ENCODE results near the gene SERTAD4.

SERTAD4 gene

DNA sequence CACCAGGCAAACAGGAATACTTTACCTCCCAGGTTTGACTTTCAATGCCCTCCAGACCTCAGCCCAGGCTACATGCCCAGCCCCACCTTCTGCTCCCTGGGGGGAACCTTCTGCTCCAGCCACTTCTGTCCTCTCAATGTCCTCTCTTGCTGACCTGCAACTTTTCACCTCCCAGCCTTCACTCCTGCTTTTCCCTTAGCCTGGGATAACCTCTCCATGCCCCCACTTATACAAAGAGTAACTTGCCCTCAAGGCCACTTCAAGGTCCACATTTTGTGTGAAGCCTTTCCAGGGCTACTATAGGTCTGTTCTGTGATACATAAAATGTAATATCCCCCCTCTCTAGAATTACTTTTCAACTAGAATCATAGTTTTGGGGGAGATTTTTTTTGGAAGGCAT lies 21.7 kb downstream of the SERTAD4 start:
- no peak for ATAC-seq
- TF ChIP-seq OSR1 (CRISPR knock-in tag; IDR thresholded peaks at IDR 0.05) = no peak
- TF ChIP-seq TOX (CRISPR knock-in tag; IDR thresholded peaks at IDR 0.05; ENCODE audit: borderline replicate concordance) = no peak
- TF ChIP-seq, protein P1, sequence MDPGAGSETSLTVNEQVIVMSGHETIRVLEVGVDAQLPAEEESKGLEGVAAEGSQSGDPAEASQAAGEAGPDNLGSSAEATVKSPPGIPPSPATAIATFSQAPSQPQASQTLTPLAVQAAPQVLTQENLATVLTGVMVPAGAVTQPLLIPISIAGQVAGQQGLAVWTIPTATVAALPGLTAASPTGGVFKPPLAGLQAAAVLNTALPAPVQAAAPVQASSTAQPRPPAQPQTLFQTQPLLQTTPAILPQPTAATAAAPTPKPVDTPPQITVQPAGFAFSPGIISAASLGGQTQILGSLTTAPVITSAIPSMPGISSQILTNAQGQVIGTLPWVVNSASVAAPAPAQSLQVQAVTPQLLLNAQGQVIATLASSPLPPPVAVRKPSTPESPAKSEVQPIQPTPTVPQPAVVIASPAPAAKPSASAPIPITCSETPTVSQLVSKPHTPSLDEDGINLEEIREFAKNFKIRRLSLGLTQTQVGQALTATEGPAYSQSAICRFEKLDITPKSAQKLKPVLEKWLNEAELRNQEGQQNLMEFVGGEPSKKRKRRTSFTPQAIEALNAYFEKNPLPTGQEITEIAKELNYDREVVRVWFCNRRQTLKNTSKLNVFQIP (CRISPR knock-in tag; IDR thresholded peaks at IDR 0.05; ENCODE audit: borderline replicate concordance, low read depth) = no peak
- no peak for TF ChIP-seq ZNF8 (CRISPR knock-in tag; IDR thresholded peaks at IDR 0.05)
- TF ChIP-seq ZNF565 (CRISPR knock-in tag; conservative IDR thresholded peaks at IDR 0.05; ENCODE audit: low read depth) = no peak
- no peak for TF ChIP-seq ESRRG (CRISPR knock-in tag; IDR thresholded peaks at IDR 0.05)

DNA sequence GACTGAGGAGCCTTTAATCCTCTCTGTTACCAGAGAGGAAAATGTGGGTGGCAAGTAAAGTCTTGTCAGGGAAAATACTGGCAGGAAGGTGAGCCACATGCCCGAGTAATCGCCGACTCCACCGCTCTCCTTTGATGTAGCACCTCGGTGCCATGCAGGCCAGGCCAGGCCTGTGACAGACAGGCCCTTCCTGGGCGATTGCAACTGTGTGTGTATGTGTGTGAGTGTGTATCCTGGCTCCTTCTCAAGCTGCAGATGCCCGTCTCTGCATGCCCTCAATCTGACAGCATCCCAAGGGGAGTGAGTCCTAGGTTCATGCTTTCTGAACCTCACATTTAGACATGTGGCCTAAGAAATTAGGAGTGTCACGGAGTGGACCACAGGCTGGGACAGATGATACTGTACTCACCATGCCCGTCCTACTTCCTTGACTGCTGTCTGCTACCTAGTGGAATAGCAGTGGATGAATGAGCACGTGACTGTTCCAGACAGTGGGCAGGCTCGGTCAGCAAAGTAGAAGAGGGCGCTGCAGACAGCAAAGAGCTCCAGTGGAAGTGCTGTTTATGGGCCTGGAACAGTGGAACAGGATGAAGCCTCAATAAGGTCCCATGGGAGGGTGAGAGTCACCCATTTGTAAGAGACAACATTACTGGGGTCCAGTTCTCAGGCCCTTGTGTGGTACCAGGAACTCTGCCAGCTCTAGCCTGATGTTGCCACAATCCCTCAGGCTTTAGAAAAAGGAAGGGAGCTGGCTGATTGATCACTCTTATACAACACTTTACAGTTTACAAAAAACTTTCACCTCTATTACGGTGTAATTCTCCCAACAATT lies 25.3 kb downstream of the SERTAD4 start:
- TF ChIP-seq ARNTL (CRISPR knock-in tag; IDR thresholded peaks at IDR 0.05; ENCODE audit: borderline replicate concordance, low read depth) (no peak), CSDC2 (CRISPR knock-in tag; IDR thresholded peaks at IDR 0.05) (no peak), SNAI2 (CRISPR knock-in tag; IDR thresholded peaks at IDR 0.05) (no peak), ZNF70 (CRISPR knock-in tag; IDR thresholded peaks at IDR 0.05) (no peak), GLIS3 (CRISPR knock-in tag; IDR thresholded peaks at IDR 0.05) (no peak), PPARA (CRISPR knock-in tag; IDR thresholded peaks at IDR 0.05; ENCODE audit: borderline replicate concordance) (no peak), OSR1 (CRISPR knock-in tag; IDR thresholded peaks at IDR 0.05) (no peak), ISL1 (CRISPR knock-in tag; IDR thresholded peaks at IDR 0.05) (no peak), ZFP3 (CRISPR knock-in tag; IDR thresholded peaks at IDR 0.05) (no peak), TCF4 (CRISPR knock-in tag; IDR thresholded peaks at IDR 0.05; ENCODE audit: borderline replicate concordance) (no peak), RARB (CRISPR knock-in tag; IDR thresholded peaks at IDR 0.05) (no peak), BACH2 (CRISPR knock-in tag; IDR thresholded peaks at IDR 0.05; ENCODE audit: borderline replicate concordance) (no peak), ZC3H10 (CRISPR knock-in tag; IDR thresholded peaks at IDR 0.05) (no peak), TOX (CRISPR knock-in tag; IDR thresholded peaks at IDR 0.05; ENCODE audit: borderline replicate concordance) (no peak)
- TF ChIP-seq, protein P2, sequence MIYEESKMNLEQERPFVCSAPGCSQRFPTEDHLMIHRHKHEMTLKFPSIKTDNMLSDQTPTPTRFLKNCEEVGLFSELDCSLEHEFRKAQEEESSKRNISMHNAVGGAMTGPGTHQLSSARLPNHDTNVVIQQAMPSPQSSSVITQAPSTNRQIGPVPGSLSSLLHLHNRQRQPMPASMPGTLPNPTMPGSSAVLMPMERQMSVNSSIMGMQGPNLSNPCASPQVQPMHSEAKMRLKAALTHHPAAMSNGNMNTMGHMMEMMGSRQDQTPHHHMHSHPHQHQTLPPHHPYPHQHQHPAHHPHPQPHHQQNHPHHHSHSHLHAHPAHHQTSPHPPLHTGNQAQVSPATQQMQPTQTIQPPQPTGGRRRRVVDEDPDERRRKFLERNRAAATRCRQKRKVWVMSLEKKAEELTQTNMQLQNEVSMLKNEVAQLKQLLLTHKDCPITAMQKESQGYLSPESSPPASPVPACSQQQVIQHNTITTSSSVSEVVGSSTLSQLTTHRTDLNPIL (CRISPR knock-in tag; IDR thresholded peaks at IDR 0.05; ENCODE audit: low read depth) = no peak
- TF ChIP-seq, protein P3, sequence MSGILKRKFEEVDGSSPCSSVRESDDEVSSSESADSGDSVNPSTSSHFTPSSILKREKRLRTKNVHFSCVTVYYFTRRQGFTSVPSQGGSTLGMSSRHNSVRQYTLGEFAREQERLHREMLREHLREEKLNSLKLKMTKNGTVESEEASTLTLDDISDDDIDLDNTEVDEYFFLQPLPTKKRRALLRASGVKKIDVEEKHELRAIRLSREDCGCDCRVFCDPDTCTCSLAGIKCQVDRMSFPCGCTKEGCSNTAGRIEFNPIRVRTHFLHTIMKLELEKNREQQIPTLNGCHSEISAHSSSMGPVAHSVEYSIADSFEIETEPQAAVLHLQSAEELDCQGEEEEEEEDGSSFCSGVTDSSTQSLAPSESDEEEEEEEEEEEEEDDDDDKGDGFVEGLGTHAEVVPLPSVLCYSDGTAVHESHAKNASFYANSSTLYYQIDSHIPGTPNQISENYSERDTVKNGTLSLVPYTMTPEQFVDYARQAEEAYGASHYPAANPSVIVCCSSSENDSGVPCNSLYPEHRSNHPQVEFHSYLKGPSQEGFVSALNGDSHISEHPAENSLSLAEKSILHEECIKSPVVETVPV (CRISPR knock-in tag; IDR thresholded peaks at IDR 0.05) = no peak
- TF ChIP-seq, protein P4, sequence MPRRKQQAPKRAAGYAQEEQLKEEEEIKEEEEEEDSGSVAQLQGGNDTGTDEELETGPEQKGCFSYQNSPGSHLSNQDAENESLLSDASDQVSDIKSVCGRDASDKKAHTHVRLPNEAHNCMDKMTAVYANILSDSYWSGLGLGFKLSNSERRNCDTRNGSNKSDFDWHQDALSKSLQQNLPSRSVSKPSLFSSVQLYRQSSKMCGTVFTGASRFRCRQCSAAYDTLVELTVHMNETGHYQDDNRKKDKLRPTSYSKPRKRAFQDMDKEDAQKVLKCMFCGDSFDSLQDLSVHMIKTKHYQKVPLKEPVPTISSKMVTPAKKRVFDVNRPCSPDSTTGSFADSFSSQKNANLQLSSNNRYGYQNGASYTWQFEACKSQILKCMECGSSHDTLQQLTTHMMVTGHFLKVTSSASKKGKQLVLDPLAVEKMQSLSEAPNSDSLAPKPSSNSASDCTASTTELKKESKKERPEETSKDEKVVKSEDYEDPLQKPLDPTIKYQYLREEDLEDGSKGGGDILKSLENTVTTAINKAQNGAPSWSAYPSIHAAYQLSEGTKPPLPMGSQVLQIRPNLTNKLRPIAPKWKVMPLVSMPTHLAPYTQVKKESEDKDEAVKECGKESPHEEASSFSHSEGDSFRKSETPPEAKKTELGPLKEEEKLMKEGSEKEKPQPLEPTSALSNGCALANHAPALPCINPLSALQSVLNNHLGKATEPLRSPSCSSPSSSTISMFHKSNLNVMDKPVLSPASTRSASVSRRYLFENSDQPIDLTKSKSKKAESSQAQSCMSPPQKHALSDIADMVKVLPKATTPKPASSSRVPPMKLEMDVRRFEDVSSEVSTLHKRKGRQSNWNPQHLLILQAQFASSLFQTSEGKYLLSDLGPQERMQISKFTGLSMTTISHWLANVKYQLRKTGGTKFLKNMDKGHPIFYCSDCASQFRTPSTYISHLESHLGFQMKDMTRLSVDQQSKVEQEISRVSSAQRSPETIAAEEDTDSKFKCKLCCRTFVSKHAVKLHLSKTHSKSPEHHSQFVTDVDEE (CRISPR knock-in tag; IDR thresholded peaks at IDR 0.05) = no peak
- TF ChIP-seq, protein P1 (CRISPR knock-in tag; IDR thresholded peaks at IDR 0.05; ENCODE audit: borderline replicate concordance, low read depth) = no peak
- TF ChIP-seq, protein P5, sequence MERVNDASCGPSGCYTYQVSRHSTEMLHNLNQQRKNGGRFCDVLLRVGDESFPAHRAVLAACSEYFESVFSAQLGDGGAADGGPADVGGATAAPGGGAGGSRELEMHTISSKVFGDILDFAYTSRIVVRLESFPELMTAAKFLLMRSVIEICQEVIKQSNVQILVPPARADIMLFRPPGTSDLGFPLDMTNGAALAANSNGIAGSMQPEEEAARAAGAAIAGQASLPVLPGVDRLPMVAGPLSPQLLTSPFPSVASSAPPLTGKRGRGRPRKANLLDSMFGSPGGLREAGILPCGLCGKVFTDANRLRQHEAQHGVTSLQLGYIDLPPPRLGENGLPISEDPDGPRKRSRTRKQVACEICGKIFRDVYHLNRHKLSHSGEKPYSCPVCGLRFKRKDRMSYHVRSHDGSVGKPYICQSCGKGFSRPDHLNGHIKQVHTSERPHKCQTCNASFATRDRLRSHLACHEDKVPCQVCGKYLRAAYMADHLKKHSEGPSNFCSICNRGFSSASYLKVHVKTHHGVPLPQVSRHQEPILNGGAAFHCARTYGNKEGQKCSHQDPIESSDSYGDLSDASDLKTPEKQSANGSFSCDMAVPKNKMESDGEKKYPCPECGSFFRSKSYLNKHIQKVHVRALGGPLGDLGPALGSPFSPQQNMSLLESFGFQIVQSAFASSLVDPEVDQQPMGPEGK (CRISPR knock-in tag; IDR thresholded peaks at IDR 0.05; ENCODE audit: borderline replicate concordance) = no peak
- ATAC-seq = no peak

Data from SK-N-SH treated with all-trans-retinoic acid at 6 μM for 48 hours (cell line).